Measurements from ENCODE around the gene PIGW.

GRCh38 chr17:36493956-36494355 is 40.8 kb upstream of the PIGW start:
- TF ChIP-seq CTCF (conservative IDR thresholded peaks at IDR 0.05 in 1 of 2, IDR thresholded peaks at IDR 0.05 in 1 of 2; ENCODE audit: low read depth in 1 of 2, low read length in 2 of 2) (no peak), EZH2 (IDR thresholded peaks at IDR 0.05; ENCODE audit: low read length, missing control alignments) (no peak)
